HAP-1 (cell line): ENCODE measurements around the gene KRTAP17-1.
"Not testable (repeated sequence)": the region's sequence is repeated elsewhere in the genome, so short reads cannot be mapped to it uniquely, and the experiment has no call there.

Experiments
- DNase-seq, 2 experiments: peaks; one replicate each; pipeline ENCODE4 v3.0.0-alpha.2; 2016 to 2020; ENCODE audit warnings: low spot score in 2 of 2
- H3K27me3 ChIP-seq: fragments of 250-450 bp; sonication (Bioruptor Pico); 2 replicates; pipeline ENCODE4 v1.5.1; 2020; ENCODE audit warnings: low read depth, mild to moderate bottlenecking, moderate library complexity
- H3K36me3 ChIP-seq: fragments of 250-450 bp; sonication (Bioruptor Pico); replicated peaks from 2 replicates; pipeline ENCODE4 v1.5.1; 2020; ENCODE audit warnings: mild to moderate bottlenecking
- H3K4me1 ChIP-seq: fragments of 250-450 bp; sonication (Bioruptor Pico); 2 replicates; pipeline ENCODE4 v1.5.1; 2020; ENCODE audit warnings: mild to moderate bottlenecking
- H3K4me3 ChIP-seq: fragments of 250-450 bp; sonication (Bioruptor Pico); 2 replicates; pipeline ENCODE4 v1.5.1; 2020; ENCODE audit warnings: mild to moderate bottlenecking, moderate library complexity
- H3K9me3 ChIP-seq: fragments of 250-450 bp; sonication (Bioruptor Pico); 2 replicates; pipeline ENCODE4 v1.5.1; 2020; ENCODE audit warnings: mild to moderate bottlenecking, moderate library complexity
- in situ Hi-C: fragments of 300-500 bp; cut with MboI; formaldehyde crosslinking; loops from 3 replicates; pipeline ENCODE4 v1.14.3; 2020; ENCODE audit warnings: low sequenced_read_pairs, inconsistent platforms, mixed read lengths

The KRTAP17-1 gene

GRCh38 chr17:41307647-41308046 is 7.9 kb downstream of the KRTAP17-1 start:
- Histone ChIP-seq H3K4me1 (no peaks in the 10 kb centered on the region), H3K9me3 (no peaks in the 10 kb centered on the region), H3K4me3 (no peak overlapping the region), H3K36me3 (no peaks in the 10 kb centered on the region), H3K27me3 (peaks cover 2% of the 10 kb centered on the region; the same call in 1 of the 2 replicates)
- no peak for DNase-seq
- in situ Hi-C loops, result no loop called here

- DNase-seq, result no peak
- no peaks in the 10 kb centered on the region for H3K4me1 ChIP-seq
- H3K9me3 ChIP-seq, result no peaks in the 10 kb centered on the region
- in situ Hi-C loops, result no loop called here
- peaks cover 2% of the 10 kb centered on the region; the same call in 1 of the 2 replicates for H3K27me3 ChIP-seq
- no peak overlapping the region for H3K4me3 ChIP-seq
- no peaks in the 10 kb centered on the region for H3K36me3 ChIP-seq
Measured at GRCh38 chr17:41304091-41304490, 11.4 kb downstream of the KRTAP17-1 start.

- in situ Hi-C loops, result no loop called here
- Histone ChIP-seq H3K4me3 (no peak overlapping the region), H3K4me1 (no peaks in the 10 kb centered on the region), H3K27me3 (peaks cover 2% of the 10 kb centered on the region; the same call in 1 of the 2 replicates), H3K9me3 (no peaks in the 10 kb centered on the region), H3K36me3 (no peaks in the 10 kb centered on the region)
- DNase-seq, result no peak
Measured at GRCh38 chr17:41302981-41303380, 12.5 kb downstream of the KRTAP17-1 start.

- Histone ChIP-seq H3K9me3 (no peaks in the 10 kb centered on the region), H3K27me3 (peaks cover 2% of the 10 kb centered on the region; the same call in 1 of the 2 replicates), H3K36me3 (no peaks in the 10 kb centered on the region), H3K4me3 (no peak within 1 kb of the TSS), H3K4me1 (no peaks in the 10 kb centered on the region)
- in situ Hi-C loops, result no loop called here
- no peak for DNase-seq
Measured at GRCh38 chr17:41301916-41302901, 13.3 kb downstream of the KRTAP17-1 start, which contains the start of gene KRTAP29-1. Gene KRTAP29-1 (minus strand): TSS chr17:41302851. CDS start chr17:41302851, 0 bp downstream.

- H3K4me3 ChIP-seq, result no peak overlapping the region
- no peaks in the 10 kb centered on the region for H3K36me3 ChIP-seq
- DNase-seq, result no peak
- H3K4me1 ChIP-seq, result no peaks in the 10 kb centered on the region
- in situ Hi-C loops, result no loop called here
- no peaks in the 10 kb centered on the region for H3K9me3 ChIP-seq
- H3K27me3 ChIP-seq, result peaks cover 2% of the 10 kb centered on the region; the same call in 1 of the 2 replicates
Measured at GRCh38 chr17:41301204-41301790, 14.2 kb downstream of the KRTAP17-1 start.

GRCh38 chr17:41298458-41299135 is 16.9 kb downstream of the KRTAP17-1 start:
- H3K4me3 ChIP-seq, result no peak overlapping the region
- in situ Hi-C loops, result no loop called here

GRCh38 chr17:41296846-41297245 is 18.7 kb downstream of the KRTAP17-1 start:
- no peak for DNase-seq
- H3K27me3 ChIP-seq, result no peaks in the 10 kb centered on the region; the same call in 1 of the 2 replicates
- in situ Hi-C loops, result no loop called here
- no peak overlapping the region for H3K4me3 ChIP-seq
- no peaks in the 10 kb centered on the region for H3K9me3 ChIP-seq
- no peaks in the 10 kb centered on the region for H3K36me3 ChIP-seq
- H3K4me1 ChIP-seq, result no peaks in the 10 kb centered on the region

More at GRCh38 chr17:41298458-41299135, 16.9 kb downstream of the KRTAP17-1 start:
- no peaks in the 10 kb centered on the region for H3K9me3 ChIP-seq
- no peaks in the 10 kb centered on the region for H3K36me3 ChIP-seq
- H3K4me1 ChIP-seq, result no peaks in the 10 kb centered on the region
- no peak for DNase-seq
- no peaks in the 10 kb centered on the region for H3K27me3 ChIP-seq

- in situ Hi-C loops, result no loop called here
- H3K4me1 ChIP-seq, result no peaks in the 10 kb centered on the region
- no peak overlapping the region for H3K4me3 ChIP-seq
- H3K36me3 ChIP-seq, result no peaks in the 10 kb centered on the region
- H3K27me3 ChIP-seq, result no peaks in the 10 kb centered on the region; the same call in 1 of the 2 replicates
- no peak for DNase-seq
- H3K9me3 ChIP-seq, result no peaks in the 10 kb centered on the region
Measured at GRCh38 chr17:41294016-41294415, 21.5 kb downstream of the KRTAP17-1 start.

- Histone ChIP-seq H3K9me3 (no peaks in the 10 kb centered on the region), H3K36me3 (no peaks in the 10 kb centered on the region), H3K27me3 (peaks cover 6% of the 10 kb centered on the region), H3K4me3 (no peak overlapping the region), H3K4me1 (no peaks in the 10 kb centered on the region)
- in situ Hi-C loops, result no loop called here
- DNase-seq, result no peak
Measured at GRCh38 chr17:41287050-41287449, 28.5 kb downstream of the KRTAP17-1 start.

- in situ Hi-C loops, result no loop called here
Measured at GRCh38 chr17:41284546-41284945, 31.0 kb downstream of the KRTAP17-1 start.

GRCh38 chr17:41284043-41284442 is 31.5 kb downstream of the KRTAP17-1 start:
- H3K4me3 ChIP-seq, result no peak overlapping the region
- H3K36me3 ChIP-seq, result no peaks in the 10 kb centered on the region
- H3K9me3 ChIP-seq, result no peaks in the 10 kb centered on the region
- H3K27me3 ChIP-seq, result peaks cover 6% of the 10 kb centered on the region
- DNase-seq, result no peak
- H3K4me1 ChIP-seq, result no peaks in the 10 kb centered on the region
- in situ Hi-C loops, result no loop called here

More at GRCh38 chr17:41284546-41284945, 31.0 kb downstream of the KRTAP17-1 start:
- H3K27me3 ChIP-seq, result peaks cover 6% of the 10 kb centered on the region
- H3K9me3 ChIP-seq, result no peaks in the 10 kb centered on the region
- H3K4me3 ChIP-seq, result no peak overlapping the region
- no peaks in the 10 kb centered on the region for H3K4me1 ChIP-seq
- no peaks in the 10 kb centered on the region for H3K36me3 ChIP-seq
- DNase-seq, result no peak

GRCh38 chr17:41278176-41278955 is 37.1 kb downstream of the KRTAP17-1 start:
- H3K36me3 ChIP-seq, result no peaks in the 10 kb centered on the region
- in situ Hi-C loops, result no loop called here
- no peaks in the 10 kb centered on the region for H3K4me1 ChIP-seq
- no peaks in the 10 kb centered on the region for H3K9me3 ChIP-seq
- no peak for DNase-seq
- H3K4me3 ChIP-seq, result no peak overlapping the region
- peaks cover 3% of the 10 kb centered on the region for H3K27me3 ChIP-seq

- H3K27me3 ChIP-seq, H3K9me3 ChIP-seq, H3K4me3 ChIP-seq, DNase-seq, H3K36me3 ChIP-seq, H3K4me1 ChIP-seq, in situ Hi-C loops: not testable (repeated sequence)
Measured at GRCh38 chr17:41275648-41276190, 39.8 kb downstream of the KRTAP17-1 start, which contains the start of gene KRTAP9-7. Gene KRTAP9-7 (plus strand): TSS chr17:41275698. CDS start chr17:41275698, 0 bp downstream.
